ENCODE measurements around the gene CDC42BPG. TPM values are rescaled to one million over a fixed set of nuclear protein-coding genes. Genes with fewer than 3 reads are reported as not detected.

The CDC42BPG gene
- total and polyA plus RNA-seq, 2 of the 8 experiments (the other 6 are each of a cell fraction or from before 2014, with no cell fraction given) = 3.7 to 10.6 TPM

- Histone ChIP-seq H2BK120ac (replicated peaks; ENCODE audit: low read depth, low read length) (no peak overlapping the region), H2AK5ac (ENCODE audit: low read depth, low read length) (no peak overlapping the region), H3K4me1 (replicated peaks in 1 of 4; ENCODE audit: control insufficient read depth in 3 of 4, insufficient read depth in 4 of 4, low read length in 3 of 4) (no peaks in the 10 kb centered on the region; a peak in 1 of 7 replicates), H3K23me2 (ENCODE audit: low read depth, low read length) (no peaks in the 10 kb centered on the region), H2BK15ac (ENCODE audit: low read length) (no peak overlapping the region), H3K23ac (ENCODE audit: insufficient read length) (no peak overlapping the region), H2BK12ac (ENCODE audit: low read depth, low read length) (no peak overlapping the region), H3K4me3 (ENCODE audit: extremely low read depth in 1 of 4, insufficient read depth in 2 of 4, low read depth in 3 of 4, low read length in 4 of 4) (no peak overlapping the region), H2BK20ac (ENCODE audit: low read length) (no peak overlapping the region), H2AFZ (ENCODE audit: low read length) (no peak overlapping the region), H4K5ac (ENCODE audit: insufficient read length, low read depth, low read length) (no peak overlapping the region), H3K79me1 (ENCODE audit: low read depth, low read length) (no peaks in the 10 kb centered on the region), H2BK5ac (ENCODE audit: low read depth, low read length) (no peak overlapping the region), H3K4ac (replicated peaks; ENCODE audit: insufficient read length, low read depth, low read length) (no peak overlapping the region), H3K4me2 (ENCODE audit: insufficient read depth in 1 of 2, low read depth in 2 of 2, low read length in 2 of 2) (no peak overlapping the region), H4K20me1 (replicated peaks in 1 of 2; ENCODE audit: control insufficient read depth in 1 of 2, insufficient read depth in 2 of 2, low read length in 2 of 2) (peaks cover 7% of the 10 kb centered on the region in 2 experiments), H3K9me3 (ENCODE audit: insufficient read depth in 2 of 2, low read depth in 1 of 2, low read length in 1 of 2) (no peaks in the 10 kb centered on the region), H3K27me3 (replicated peaks in 1 of 4; ENCODE audit: control insufficient read depth in 3 of 4, extremely low read depth in 1 of 4, insufficient read depth in 3 of 4, low read length in 3 of 4) (no peaks in the 10 kb centered on the region), H3K79me2 (ENCODE audit: control insufficient read depth in 1 of 2, insufficient read depth in 2 of 2, low read length in 2 of 2) (no peaks in the 10 kb centered on the region), H4K8ac (ENCODE audit: extremely low read depth, insufficient read depth, low read length) (no peak overlapping the region), H3K9ac (replicated peaks in 1 of 4; ENCODE audit: extremely low read depth in 1 of 4, low read depth in 3 of 4, low read length in 3 of 4) (no peak overlapping the region), H3K18ac (ENCODE audit: extremely low read depth, low read length) (no peak overlapping the region), H4K91ac (replicated peaks; ENCODE audit: insufficient read length, low read length) (no peak overlapping the region), H3K36me3 (ENCODE audit: control insufficient read depth in 2 of 4, insufficient read depth in 4 of 4, low read length in 3 of 4) (peaks cover 7 to 41% (median 17%) of the 10 kb centered on the region in 4 experiments; a peak in 6 of 8 replicates), H3K27ac (ENCODE audit: low read depth, low read length) (no peak overlapping the region), H3K14ac (ENCODE audit: insufficient read length) (no peak overlapping the region), H3K56ac (replicated peaks; ENCODE audit: insufficient read length, low read depth, low read length) (no peak overlapping the region)
- POLR2A ChIA-PET (ENCODE audit: partially characterized antibody) = interaction anchor here (0.6 to 1.5 kb wide), 4 partner anchors 24 to 489 kb away, joined by 3 to 4 read pairs (median 3); partner anchors contain the start of gene MEN1
- DNase-seq (ENCODE audit: low read depth in 1 of 2, low spot score in 2 of 2) = no peak
- CTCF ChIA-PET (ENCODE audit: partially characterized antibody) = interaction anchor here (0.6 to 1.9 kb wide), 7 partner anchors 12 to 444 kb away, joined by 3 to 6 read pairs (median 3); partner anchors contain the start of gene MAP4K2
- no peak for FAIRE-seq
- WGBS, 2 experiments (ENCODE audit: extremely low coverage in 1 of 2, insufficient coverage in 1 of 2, insufficient read length in 1 of 2, insufficient replicate concordance in 2 of 2, low coverage in 1 of 2, low lambda C conversion rate in 2 of 2, missing lambda C conversion rate in 1 of 2) = 88% methylated on average over 25 of the region's 25 CpGs; no CpG with 5 or more reads in 1 of the 2 experiments
- TF ChIP-seq SAP30 (IDR thresholded peaks at IDR 0.05; ENCODE audit: insufficient read depth, insufficient replicate concordance, low read length) (no peak), HDAC6 (IDR thresholded peaks at IDR 0.05; ENCODE audit: low read depth, low read length) (no peak), SP4 (IDR thresholded peaks at IDR 0.05; ENCODE audit: low read length) (no peak), E2F6 (IDR thresholded peaks at IDR 0.05) (no peak), BACH1 (IDR thresholded peaks at IDR 0.05; ENCODE audit: low read length) (no peak), CEBPB (IDR thresholded peaks at IDR 0.05; ENCODE audit: low read depth, low read length) (no peak), ATF3 (IDR thresholded peaks at IDR 0.05; ENCODE audit: insufficient read depth, low read depth, low read length) (no peak), CTCF (IDR thresholded peaks at IDR 0.05; ENCODE audit: control extremely low read depth in 1 of 3, insufficient read depth in 1 of 3, low read depth in 1 of 3, low read length in 3 of 3) (no peak), ZNF274 (IDR thresholded peaks at IDR 0.05; ENCODE audit: borderline replicate concordance, extremely low read depth, low read length) (no peak)
Measured at GRCh38 chr11:64834031-64834722, 10.3 kb downstream of the CDC42BPG start.
